ENCODE measurements around the gene LLGL2.
"Not testable (repeated sequence)": the region's sequence is repeated elsewhere in the genome, so short reads cannot be mapped to it uniquely, and the experiment has no call there.

Gene LLGL2

DNA sequence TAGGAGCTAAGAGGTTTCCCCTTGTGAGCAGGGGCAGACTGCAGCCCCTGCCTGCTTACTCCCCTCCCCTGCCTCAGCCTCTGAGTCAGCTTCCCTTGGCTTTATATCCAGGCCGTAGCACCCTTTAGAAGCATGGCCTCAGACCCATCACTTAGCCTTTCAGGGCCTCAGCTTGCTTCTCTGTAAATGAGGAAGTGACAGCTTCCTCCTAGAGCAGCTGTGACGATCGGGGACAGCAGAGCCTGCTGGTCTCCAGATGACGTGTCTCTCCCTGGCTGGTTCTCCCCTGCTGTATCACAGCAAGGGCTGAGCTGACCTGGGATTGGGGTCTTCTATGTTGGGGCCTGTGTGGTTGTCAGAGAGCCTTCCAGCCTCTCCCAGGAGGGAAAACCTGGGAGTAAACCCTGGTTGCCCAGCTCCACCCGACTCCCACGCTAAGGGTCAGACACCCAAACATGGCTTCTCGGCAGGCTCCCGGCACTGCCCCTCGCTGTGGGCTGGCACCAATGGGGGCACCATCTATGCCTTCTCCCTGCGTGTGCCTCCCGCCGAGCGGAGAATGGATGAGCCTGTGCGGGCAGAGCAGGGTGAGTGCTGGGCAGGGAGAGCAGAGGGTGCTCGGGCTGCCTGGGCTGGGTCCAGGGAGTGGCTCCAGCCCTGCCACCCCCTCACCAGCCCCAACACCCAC is 45.8 kb downstream of the LLGL2 start:
- DNase-seq: peak; percentile 51

DNA sequence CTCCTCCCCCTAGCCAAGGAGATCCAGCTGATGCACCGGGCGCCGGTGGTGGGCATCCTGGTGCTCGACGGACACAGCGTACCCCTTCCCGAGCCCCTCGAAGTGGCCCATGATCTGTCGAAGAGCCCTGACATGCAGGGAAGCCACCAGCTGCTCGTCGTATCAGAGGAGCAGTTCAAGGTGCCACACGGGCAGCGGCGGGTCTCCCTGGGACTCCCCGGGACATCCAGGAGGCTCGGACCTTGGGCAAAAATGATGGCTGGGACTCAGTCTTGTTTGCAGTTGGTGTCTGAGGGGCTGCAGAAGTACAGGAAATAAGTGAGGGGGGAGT is 46.4 kb downstream of the LLGL2 start:
- no peak for DNase-seq

GRCh38 chr17:75572713-75573539 is 47.4 kb downstream of the LLGL2 start:
- DNase-seq: no peak

GRCh38 chr17:75573540-75573957 is 48.1 kb downstream of the LLGL2 start:
- DNase-seq: no peak

DNA sequence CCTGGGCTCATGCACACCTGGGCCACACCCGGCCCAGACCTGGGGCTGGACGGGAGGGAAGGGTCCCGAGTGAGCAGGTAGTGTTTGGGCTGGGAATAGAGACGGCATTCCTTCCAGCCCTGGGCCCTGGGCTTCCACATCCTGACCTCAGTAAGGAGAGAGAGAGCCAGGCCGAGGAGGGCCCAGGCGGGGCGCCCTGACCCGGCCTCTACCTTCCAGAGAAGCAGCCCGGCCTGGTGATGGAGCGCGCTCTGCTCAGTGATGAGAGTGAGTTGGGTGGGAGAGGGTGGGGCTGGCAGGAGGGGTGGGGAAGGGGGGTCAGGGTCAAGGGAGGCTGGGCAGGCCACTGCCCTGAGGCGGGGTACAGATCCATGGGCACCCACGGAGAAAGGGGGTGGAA is 48.5 kb downstream of the LLGL2 start:
- no peak for DNase-seq

DNA sequence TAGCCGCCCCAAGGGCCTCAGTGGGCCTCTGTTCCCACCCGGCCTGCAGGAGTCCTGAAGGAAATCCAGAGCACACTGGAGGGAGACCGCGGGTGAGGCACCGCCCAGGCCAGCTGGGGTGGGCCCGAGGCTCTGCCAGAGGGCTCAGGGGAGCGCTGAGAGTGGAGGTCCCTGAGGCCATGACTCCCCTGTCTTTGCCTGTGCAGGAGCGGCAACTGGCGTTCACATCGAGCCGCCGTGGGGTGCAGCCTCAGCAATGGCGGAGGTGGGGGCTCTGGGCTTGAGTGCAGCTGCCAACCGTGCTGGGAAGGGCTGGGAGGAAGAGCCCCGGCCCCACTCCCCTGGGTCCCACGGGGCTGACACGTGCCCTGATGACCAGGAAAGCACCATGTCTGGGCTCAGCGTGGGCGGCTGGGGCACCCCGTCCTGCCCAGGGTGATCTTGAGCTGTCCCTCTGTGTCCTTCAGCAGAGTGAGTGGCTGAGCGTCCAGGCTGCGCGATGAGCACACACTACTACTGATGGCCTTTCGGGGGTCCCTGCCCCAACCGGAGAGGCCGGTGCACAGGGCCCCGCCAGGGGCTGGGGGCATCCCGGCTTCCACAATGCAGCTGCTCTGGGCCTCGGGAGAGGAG is 49.0 kb downstream of the LLGL2 start:
- no peak for DNase-seq

DNA sequence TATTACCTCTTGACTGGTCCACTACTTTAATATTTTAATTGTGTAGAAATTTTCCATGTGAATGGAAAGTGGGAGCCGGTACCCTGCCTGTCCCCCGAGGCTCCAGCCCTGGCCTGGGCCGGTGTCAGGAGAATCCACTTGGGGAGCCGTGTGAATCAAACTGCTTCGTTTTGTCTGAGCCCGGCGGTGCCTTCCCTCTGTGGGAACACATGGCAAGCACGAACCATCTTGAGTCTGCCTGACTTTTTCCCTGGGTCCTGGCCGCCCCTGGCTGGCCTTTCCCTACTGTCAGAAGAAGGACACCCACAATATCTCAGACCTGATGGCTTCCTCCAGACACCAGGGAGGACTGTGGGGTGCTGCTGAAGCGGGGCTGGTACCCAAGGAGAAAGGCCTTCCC is 49.7 kb downstream of the LLGL2 start:
- DNase-seq: no peak

DNA sequence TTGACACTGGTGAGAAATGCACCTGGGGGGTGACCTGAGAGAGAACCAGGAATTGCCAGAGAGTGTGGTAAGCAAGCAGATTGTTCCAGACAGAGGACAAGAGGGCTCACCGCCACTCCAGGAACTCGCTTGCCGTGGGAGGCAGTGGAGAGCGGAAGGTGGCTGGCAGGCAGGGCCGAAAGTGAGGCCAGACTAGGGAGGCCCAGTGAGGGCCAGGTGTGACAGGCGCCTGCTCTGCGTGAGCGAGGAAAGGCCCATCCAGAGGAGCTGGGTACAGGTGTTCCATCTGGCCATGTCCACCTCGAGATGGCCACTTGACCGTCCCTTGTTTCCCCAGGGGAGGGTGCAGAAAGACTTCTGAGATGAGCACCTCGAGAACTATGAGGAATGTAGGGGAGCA is 50.2 kb downstream of the LLGL2 start:
- no peak for DNase-seq

DNA sequence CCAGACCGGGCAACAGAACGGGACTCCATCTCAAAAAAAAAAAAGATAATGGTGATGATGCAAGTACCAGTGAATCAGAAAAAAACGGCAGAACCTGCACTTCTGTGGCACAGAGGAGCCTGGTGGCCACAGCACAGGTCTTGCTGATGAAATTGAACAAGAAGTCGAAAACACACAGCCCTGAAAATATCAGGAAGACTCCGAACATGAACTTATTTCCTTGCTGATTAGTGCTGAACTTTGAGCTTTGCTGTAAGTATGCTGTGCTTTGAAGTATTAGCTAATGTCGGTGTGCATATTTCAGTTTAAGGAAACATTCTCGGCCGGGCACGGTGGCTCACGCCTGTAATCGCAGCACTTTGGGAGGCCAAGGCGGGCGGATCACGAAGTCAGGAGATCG is 51.2 kb downstream of the LLGL2 start:
- DNase-seq: no peak

- peak; percentile 26 for DNase-seq
These were observed 55.7 kb downstream of the LLGL2 start for GRCh38 chr17:75581121-75581725.

DNA sequence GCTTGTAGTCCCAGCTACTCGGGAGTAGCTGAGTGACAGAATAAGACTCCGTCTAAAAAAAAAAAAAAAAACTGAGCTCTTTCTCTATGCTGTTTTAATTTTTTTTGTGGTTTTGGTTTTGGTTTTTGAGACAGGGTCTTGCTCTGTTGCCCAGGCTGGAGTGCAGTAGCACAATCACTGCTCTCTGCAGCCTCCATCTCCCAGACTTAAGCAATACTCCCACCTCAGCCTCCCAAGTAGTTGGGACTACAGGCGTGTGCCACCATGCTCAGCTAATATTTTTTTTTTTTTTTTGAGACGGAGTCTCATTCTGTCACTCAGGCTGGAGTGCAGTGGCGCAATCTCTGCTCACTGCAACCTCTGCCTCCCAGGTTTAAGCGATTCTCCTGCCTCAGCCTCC is 57.7 kb downstream of the LLGL2 start:
- not testable (repeated sequence) for DNase-seq

- DNase-seq: no peak
These were observed 59.3 kb downstream of the LLGL2 start for GRCh38 chr17:75584849-75585175.

DNA sequence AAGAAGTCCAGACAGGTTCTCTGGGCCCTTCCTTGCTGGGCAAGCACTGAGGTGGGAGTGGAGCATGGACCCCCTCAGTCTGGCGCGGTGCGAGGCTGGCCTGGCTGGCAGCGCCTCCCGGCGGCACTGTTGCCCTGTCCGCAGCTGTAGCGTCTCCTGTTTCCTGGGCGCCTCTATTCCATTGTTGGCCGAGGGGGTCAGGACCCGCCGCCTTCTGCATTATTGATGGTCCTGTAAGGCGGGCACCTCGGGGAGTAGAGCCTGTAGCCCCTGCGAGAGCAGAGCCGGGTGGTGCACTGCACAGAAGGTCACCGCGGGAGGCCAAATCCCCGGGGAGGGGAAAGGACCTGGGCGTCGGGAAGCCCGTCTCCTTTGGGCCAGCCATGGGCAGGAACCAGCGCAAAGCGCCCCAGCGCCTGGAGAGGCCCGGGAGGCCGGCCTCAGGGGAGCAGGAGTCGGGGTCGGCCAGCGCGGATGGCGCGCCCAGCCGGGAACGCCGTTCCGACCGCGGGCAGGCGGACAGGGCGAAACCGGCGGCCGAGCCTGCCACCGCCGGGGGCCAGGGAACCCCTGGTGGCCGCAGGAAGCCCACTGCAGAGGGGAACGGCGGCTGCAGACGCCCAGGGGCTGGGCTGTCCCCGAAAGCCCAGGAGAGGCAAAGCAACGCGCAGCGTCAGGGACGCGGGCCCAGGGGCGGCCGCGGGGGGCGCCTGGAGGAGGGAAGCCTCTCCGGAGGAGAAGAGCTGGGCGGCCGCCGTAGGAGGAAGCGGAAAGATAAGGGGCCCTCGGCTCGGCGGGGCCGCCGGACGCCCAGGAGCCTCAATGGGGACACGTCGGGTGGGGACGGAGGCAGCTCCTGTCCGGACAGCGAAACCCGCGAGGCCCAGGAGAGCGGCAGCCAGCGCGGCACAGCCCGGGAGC is 62.4 kb downstream of the LLGL2 start, which contains the start of gene MYO15B:
Gene MYO15B, plus strand, starts transcription at position 126 of the 921 bp plus-strand sequence. Its CDS starts 258 bp downstream, at position 384.
- DNase-seq: peak; percentile 70

GRCh38 chr17:75588596-75589011 is 63.1 kb downstream of the LLGL2 start:
- peak; percentile 9 for DNase-seq

- peak; percentile 83 for DNase-seq
These were observed 63.8 kb downstream of the LLGL2 start for GRCh38 chr17:75589012-75589918.

- DNase-seq: no peak
These were observed 64.4 kb downstream of the LLGL2 start for GRCh38 chr17:75589919-75590303.

GRCh38 chr17:75590314-75590761 is 64.8 kb downstream of the LLGL2 start:
- no peak for DNase-seq

- no peak for DNase-seq
These were observed 65.6 kb downstream of the LLGL2 start for GRCh38 chr17:75590849-75591721.

DNA sequence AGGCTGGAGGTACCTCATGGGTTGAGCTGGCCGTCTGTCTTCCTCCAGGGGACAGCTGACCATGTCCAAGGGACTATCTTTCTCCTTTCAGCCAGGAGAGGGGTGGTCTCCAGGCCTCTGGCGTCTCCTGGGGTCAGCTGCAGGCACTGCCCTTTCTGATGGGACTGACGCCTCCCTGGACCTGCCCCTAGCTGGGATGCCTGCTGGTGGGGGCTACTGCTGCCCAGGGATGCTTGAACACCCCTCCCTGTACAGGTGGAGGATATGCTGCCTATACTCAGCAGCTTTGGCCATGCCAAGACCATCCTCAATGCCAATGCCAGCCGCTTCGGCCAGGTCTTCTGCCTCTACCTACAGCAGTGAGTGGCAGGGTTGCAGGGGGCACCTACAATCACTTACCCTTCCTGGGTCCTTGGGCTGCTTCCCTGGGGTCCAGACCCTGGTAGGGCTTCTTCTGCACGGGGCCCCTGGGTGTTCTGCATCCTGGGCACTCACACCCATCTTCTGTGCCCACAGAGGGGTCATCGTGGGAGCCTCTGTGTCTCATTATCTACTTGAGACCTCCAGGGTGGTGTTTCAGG is 66.3 kb downstream of the LLGL2 start:
- no peak for DNase-seq

Data from hematopoietic multipotent progenitor cell treated with erythropoietin and hydrocortisone succinate and interleukin-3 and kit ligand, for 8 days (in vitro differentiated cells).